HT-29 (cell line): ENCODE data around the gene ADAMTS9. TPM values are rescaled to one million over a fixed set of nuclear protein-coding genes. Genes with fewer than 3 reads are reported as not detected.

Experiments used
- DNase-seq: peaks from one replicate; pipeline ENCODE4 v3.0.0-alpha.2; 2015; ENCODE audit warnings: low spot score
- total RNA-seq: library from RNA; depleted of rRNA; stranded (reverse); fragments of >200 nt; shearing (Covaris generic); gene quantifications from 2 replicates; pipeline ENCODE4 v1.2.3, GENCODE V29; 2014

Gene ADAMTS9
- total RNA-seq, 1 experiment from 2014 or later = 0.05 TPM

- DNase-seq = no peak
These were observed 68.6 kb downstream of the ADAMTS9 start for GRCh38 chr3:64619216-64619615.

GRCh38 chr3:64617610-64618009 is 70.2 kb downstream of the ADAMTS9 start:
- DNase-seq = no peak

- no peak for DNase-seq
These were observed 70.8 kb downstream of the ADAMTS9 start for GRCh38 chr3:64616953-64617352.

- DNase-seq = no peak
These were observed 74.8 kb downstream of the ADAMTS9 start for GRCh38 chr3:64612916-64613526.

GRCh38 chr3:64612082-64612860 is 75.5 kb downstream of the ADAMTS9 start:
- DNase-seq = no peak

- DNase-seq = no peak
These were observed 79.1 kb downstream of the ADAMTS9 start for GRCh38 chr3:64608741-64609140.

GRCh38 chr3:64607032-64607551 is 80.7 kb downstream of the ADAMTS9 start:
- no peak for DNase-seq

GRCh38 chr3:64604313-64604712 is 83.5 kb downstream of the ADAMTS9 start:
- no peak for DNase-seq

- DNase-seq = no peak
These were observed 86.0 kb downstream of the ADAMTS9 start for GRCh38 chr3:64601824-64602223.

GRCh38 chr3:64600246-64600950 is 87.4 kb downstream of the ADAMTS9 start:
- no peak for DNase-seq

GRCh38 chr3:64599651-64600050 is 88.1 kb downstream of the ADAMTS9 start:
- no peak for DNase-seq

GRCh38 chr3:64595253-64595694 is 92.5 kb downstream of the ADAMTS9 start:
- no peak for DNase-seq

- DNase-seq = no peak
These were observed 93.7 kb downstream of the ADAMTS9 start for GRCh38 chr3:64594134-64594533.

GRCh38 chr3:64593350-64593749 is 94.5 kb downstream of the ADAMTS9 start:
- DNase-seq = no peak

- no peak for DNase-seq
These were observed 96.2 kb downstream of the ADAMTS9 start for GRCh38 chr3:64591615-64592014.

GRCh38 chr3:64588380-64588779 is 99.4 kb downstream of the ADAMTS9 start:
- no peak for DNase-seq

- DNase-seq = no peak
These were observed 100.8 kb downstream of the ADAMTS9 start for GRCh38 chr3:64586952-64587351.

GRCh38 chr3:64584179-64584578 is 103.6 kb downstream of the ADAMTS9 start:
- no peak for DNase-seq

GRCh38 chr3:64578797-64579196 is 109.0 kb downstream of the ADAMTS9 start:
- DNase-seq = no peak

GRCh38 chr3:64578062-64578770 is 109.6 kb downstream of the ADAMTS9 start:
- no peak for DNase-seq

- no peak for DNase-seq
These were observed 111.5 kb downstream of the ADAMTS9 start for GRCh38 chr3:64576211-64576775.
